ENCODE measurements around the gene DNAJC22. TPM values are rescaled to one million over a fixed set of nuclear protein-coding genes. Genes with fewer than 3 reads are reported as not detected.

Gene DNAJC22
- total and polyA plus RNA-seq, 2 of the 13 experiments (the other 11 are each of a cell fraction or from before 2014, with no cell fraction given): 25.2 to 31.7 TPM

DNA sequence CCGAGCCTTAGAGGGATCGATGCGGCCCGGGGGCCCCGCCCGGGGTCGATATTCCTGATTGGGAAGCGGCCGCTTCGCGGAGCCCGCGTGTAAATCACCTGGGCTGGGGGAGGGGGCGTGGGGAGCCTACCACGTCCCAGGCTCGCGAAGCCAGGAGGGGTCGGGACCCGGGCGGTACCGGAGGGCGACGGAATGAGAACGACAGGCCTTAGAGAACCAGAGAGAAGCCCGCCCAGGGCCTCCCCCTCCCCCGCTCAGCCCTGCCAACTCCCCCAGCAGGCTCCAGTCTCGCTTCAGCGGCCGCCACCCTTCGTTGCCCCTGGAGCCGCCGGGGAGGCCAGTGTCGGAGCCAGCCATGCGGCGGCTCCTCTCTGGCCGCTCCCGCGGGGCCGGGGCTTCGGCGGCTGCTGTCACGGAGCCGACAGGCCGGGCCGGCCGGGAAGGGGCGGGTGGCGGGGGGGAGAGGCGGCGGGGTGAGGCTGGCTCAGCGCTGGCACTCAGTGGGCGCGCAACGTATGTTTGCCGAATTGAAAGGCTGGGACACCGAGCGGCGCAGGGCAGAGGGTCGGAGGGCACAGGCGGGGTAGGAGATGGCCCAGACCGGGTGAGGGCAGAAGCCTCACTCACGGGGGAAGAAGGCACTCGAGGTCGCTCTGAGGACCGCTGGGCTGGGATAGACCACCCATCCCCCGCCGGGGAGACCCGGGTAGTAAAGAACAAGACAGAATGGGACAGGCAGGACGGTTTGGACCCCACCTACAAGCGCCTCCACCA is 1.4 kb upstream of the DNAJC22 start:
- 3% methylated on average over 37 of the region's 70 CpGs for WGBS (ENCODE audit: low lambda C conversion rate)
- Histone ChIP-seq H3K4me3 (replicated peaks in 1 of 3; ENCODE audit: insufficient read depth in 1 of 3, low read depth in 2 of 3, low read length in 3 of 3) (peak overlapping the region; percentile 48 to 84 (median 63); a peak in 5 of 6 replicates), H3K79me2 (ENCODE audit: insufficient read depth, low read length) (peaks cover 17% of the 10 kb centered on the region), H3K9ac (ENCODE audit: insufficient read depth, low read depth, low read length) (no peak overlapping the region), H3K27ac (ENCODE audit: extremely low read length, insufficient read depth, low read length) (no peak overlapping the region), H3K4me1 (ENCODE audit: insufficient read depth, low read length) (peaks cover 69% of the 10 kb centered on the region), H3K27me3 (ENCODE audit: control insufficient read depth in 1 of 2, insufficient read depth in 2 of 2, low read length in 2 of 2) (peaks cover 19 to 63% of the 10 kb centered on the region in 2 experiments; a peak in 4 of 5 replicates), H2AFZ (ENCODE audit: low read length) (no peak overlapping the region), H4K20me1 (ENCODE audit: insufficient read depth, low read length) (0 out of 2 replicates have a peak, but pooled peaks cover 6% of the 10 kb centered on the region), H3K4me2 (ENCODE audit: low read depth, low read length) (peak overlapping the region; percentile 98), H3K9me3 (ENCODE audit: low read length) (no peaks in the 10 kb centered on the region), H3K36me3 (replicated peaks in 1 of 2; ENCODE audit: control insufficient read depth in 1 of 2, insufficient read depth in 2 of 2, low read length in 2 of 2) (no peaks in the 10 kb centered on the region)
- ATAC-seq: peak; percentile 1; the same call in 2 of the 3 replicates
- no peak for FAIRE-seq
- in situ Hi-C loops (cut with HindIII; ENCODE audit: extremely low pct_ligation_motif_present, low pct_unique_long_range_greater_than_20kb): loop anchor here (10.0 kb wide), 1 partner anchor 60 kb away; no protein-coding TSS in a partner anchor
- intact Hi-C loops (cut with micrococcal nuclease; ENCODE audit: unreplicated experiment): no loop called here
- ChIA-PET CTCF (ENCODE audit: low intra/inter-chr PET ratio, low total read pairs) (no interaction called here), POLR2A (interaction anchor here (1.2 to 4.5 kb wide), 2 partner anchors 21 to 169 kb away, joined by 3 to 41 read pairs; partner anchors contain the start of gene SPATS2)
- BruUV-seq (replicated peaks): no TSS peak
- no peak for DNase-seq (ENCODE audit: low spot score)
- TF ChIP-seq KAT2B (IDR thresholded peaks at IDR 0.05; ENCODE audit: borderline replicate concordance, low read depth, low read length): peak; percentile 41; the same call in 1 of the 2 replicates
- TF ChIP-seq JDP2 (CRISPR knock-in tag; IDR thresholded peaks at IDR 0.05; ENCODE audit: borderline replicate concordance): no peak
- TF ChIP-seq MTF2 (CRISPR knock-in tag; IDR thresholded peaks at IDR 0.05; ENCODE audit: borderline replicate concordance): 0 out of 2 replicates have a peak, but pooled peaks have one; percentile 33
- TF ChIP-seq, protein P1, sequence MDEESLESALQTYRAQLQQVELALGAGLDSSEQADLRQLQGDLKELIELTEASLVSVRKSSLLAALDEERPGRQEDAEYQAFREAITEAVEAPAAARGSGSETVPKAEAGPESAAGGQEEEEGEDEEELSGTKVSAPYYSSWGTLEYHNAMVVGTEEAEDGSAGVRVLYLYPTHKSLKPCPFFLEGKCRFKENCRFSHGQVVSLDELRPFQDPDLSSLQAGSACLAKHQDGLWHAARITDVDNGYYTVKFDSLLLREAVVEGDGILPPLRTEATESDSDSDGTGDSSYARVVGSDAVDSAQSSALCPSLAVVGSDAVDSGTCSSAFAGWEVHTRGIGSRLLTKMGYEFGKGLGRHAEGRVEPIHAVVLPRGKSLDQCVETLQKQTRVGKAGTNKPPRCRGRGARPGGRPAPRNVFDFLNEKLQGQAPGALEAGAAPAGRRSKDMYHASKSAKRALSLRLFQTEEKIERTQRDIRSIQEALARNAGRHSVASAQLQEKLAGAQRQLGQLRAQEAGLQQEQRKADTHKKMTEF (CRISPR knock-in tag; IDR thresholded peaks at IDR 0.05): peak; percentile 4; the same call in 1 of the 2 replicates
- peak; percentile 49; the same call in 1 of the 2 replicates for TF ChIP-seq BCL6 (CRISPR knock-in tag; IDR thresholded peaks at IDR 0.05)
- no peak for TF ChIP-seq MBNL3 (CRISPR knock-in tag; conservative IDR thresholded peaks at IDR 0.05)
- TF ChIP-seq, protein P2, sequence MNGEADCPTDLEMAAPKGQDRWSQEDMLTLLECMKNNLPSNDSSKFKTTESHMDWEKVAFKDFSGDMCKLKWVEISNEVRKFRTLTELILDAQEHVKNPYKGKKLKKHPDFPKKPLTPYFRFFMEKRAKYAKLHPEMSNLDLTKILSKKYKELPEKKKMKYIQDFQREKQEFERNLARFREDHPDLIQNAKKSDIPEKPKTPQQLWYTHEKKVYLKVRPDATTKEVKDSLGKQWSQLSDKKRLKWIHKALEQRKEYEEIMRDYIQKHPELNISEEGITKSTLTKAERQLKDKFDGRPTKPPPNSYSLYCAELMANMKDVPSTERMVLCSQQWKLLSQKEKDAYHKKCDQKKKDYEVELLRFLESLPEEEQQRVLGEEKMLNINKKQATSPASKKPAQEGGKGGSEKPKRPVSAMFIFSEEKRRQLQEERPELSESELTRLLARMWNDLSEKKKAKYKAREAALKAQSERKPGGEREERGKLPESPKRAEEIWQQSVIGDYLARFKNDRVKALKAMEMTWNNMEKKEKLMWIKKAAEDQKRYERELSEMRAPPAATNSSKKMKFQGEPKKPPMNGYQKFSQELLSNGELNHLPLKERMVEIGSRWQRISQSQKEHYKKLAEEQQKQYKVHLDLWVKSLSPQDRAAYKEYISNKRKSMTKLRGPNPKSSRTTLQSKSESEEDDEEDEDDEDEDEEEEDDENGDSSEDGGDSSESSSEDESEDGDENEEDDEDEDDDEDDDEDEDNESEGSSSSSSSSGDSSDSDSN (CRISPR knock-in tag; IDR thresholded peaks at IDR 0.05): peak; percentile 48; the same call in 1 of the 2 replicates
- no peak for TF ChIP-seq ZNF367 (CRISPR knock-in tag; IDR thresholded peaks at IDR 0.05; ENCODE audit: borderline replicate concordance)
- no peak for TF ChIP-seq TEAD3 (CRISPR knock-in tag; optimal IDR thresholded peaks at IDR 0.05; ENCODE audit: borderline replicate concordance)
- TF ChIP-seq NAIF1 (CRISPR knock-in tag; IDR thresholded peaks at IDR 0.05; ENCODE audit: borderline replicate concordance): no peak
- no peak for TF ChIP-seq FOXM1 (CRISPR knock-in tag; IDR thresholded peaks at IDR 0.05)
- TF ChIP-seq, protein P3, sequence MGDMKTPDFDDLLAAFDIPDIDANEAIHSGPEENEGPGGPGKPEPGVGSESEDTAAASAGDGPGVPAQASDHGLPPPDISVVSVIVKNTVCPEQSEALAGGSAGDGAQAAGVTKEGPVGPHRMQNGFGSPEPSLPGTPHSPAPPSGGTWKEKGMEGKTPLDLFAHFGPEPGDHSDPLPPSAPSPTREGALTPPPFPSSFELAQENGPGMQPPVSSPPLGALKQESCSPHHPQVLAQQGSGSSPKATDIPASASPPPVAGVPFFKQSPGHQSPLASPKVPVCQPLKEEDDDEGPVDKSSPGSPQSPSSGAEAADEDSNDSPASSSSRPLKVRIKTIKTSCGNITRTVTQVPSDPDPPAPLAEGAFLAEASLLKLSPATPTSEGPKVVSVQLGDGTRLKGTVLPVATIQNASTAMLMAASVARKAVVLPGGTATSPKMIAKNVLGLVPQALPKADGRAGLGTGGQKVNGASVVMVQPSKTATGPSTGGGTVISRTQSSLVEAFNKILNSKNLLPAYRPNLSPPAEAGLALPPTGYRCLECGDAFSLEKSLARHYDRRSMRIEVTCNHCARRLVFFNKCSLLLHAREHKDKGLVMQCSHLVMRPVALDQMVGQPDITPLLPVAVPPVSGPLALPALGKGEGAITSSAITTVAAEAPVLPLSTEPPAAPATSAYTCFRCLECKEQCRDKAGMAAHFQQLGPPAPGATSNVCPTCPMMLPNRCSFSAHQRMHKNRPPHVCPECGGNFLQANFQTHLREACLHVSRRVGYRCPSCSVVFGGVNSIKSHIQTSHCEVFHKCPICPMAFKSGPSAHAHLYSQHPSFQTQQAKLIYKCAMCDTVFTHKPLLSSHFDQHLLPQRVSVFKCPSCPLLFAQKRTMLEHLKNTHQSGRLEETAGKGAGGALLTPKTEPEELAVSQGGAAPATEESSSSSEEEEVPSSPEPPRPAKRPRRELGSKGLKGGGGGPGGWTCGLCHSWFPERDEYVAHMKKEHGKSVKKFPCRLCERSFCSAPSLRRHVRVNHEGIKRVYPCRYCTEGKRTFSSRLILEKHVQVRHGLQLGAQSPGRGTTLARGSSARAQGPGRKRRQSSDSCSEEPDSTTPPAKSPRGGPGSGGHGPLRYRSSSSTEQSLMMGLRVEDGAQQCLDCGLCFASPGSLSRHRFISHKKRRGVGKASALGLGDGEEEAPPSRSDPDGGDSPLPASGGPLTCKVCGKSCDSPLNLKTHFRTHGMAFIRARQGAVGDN (CRISPR knock-in tag; IDR thresholded peaks at IDR 0.05): peak; percentile 5; the same call in 1 of the 2 replicates
- TF ChIP-seq ZSCAN21 (CRISPR knock-in tag; IDR thresholded peaks at IDR 0.05; ENCODE audit: borderline replicate concordance): no peak
- no peak for TF ChIP-seq ZNF484 (CRISPR knock-in tag; IDR thresholded peaks at IDR 0.05; ENCODE audit: borderline replicate concordance, low read depth)
- TF ChIP-seq ZNF746 (CRISPR knock-in tag; IDR thresholded peaks at IDR 0.05): 0 out of 2 replicates have a peak, but pooled peaks have one; percentile 20
